Stomach (tissue), 9 donors: ENCODE data around the gene ITPRID2. TPM values are rescaled to one million over a fixed set of nuclear protein-coding genes. Genes with fewer than 3 reads are reported as not detected.

Experiments used
- DNase-seq, 2 donors: peaks; one replicate each; pipeline versions ENCODE4 v3.0.0 to v3.0.0-alpha.2; 2013 to 2019
- H3K27ac ChIP-seq, 5 donors: fragments of 200-600 bp in 4 of 5; sonication (generic) in 4 of 5; one replicate each; pipeline ENCODE4 v1.5.1; 2013 to 2019; ENCODE audit warnings: mild to moderate bottlenecking in 1 of 5, moderate library complexity in 1 of 5
- H3K27me3 ChIP-seq, 3 donors: fragments of 200-600 bp; sonication (generic); one replicate each; pipeline ENCODE4 v1.5.1; 2017 to 2019; ENCODE audit warnings: mixed run types in 1 of 3
- H3K36me3 ChIP-seq, 4 donors: fragments of 200-600 bp; sonication (generic); 1 replicate in 3 of 4; 2 replicates in 1 of 4; pipeline ENCODE4 v1.5.1; 2016 to 2019
- H3K4me1 ChIP-seq, 4 donors: fragments of 200-600 bp; sonication (generic); one replicate each; pipeline ENCODE4 v1.5.1; 2016 to 2019
- H3K4me3 ChIP-seq, 4 donors: fragments of 200-600 bp; sonication (generic) in 3 of 4; one replicate each; pipeline ENCODE4 v1.5.1; 2016 to 2019; ENCODE audit warnings: mild to moderate bottlenecking in 1 of 4
- H3K9me3 ChIP-seq, 4 donors: fragments of 200-600 bp; sonication (generic); one replicate each; pipeline ENCODE4 v1.5.1; 2016 to 2019
- CTCF ChIP-seq, 7 experiments: fragments of 450-650 bp in 4 of 7; fragments of 200-600 bp in 3 of 7; sonication (generic) in 3 of 7; IDR thresholded peaks; one replicate each; pipeline ENCODE4 v1.5.1; 2016 to 2019; ENCODE audit warnings: antibody characterized with exemption in 7 of 7, control low read depth in 2 of 7, mild to moderate bottlenecking in 1 of 7
- EP300 ChIP-seq: sonication (generic); formaldehyde crosslinking; IDR thresholded peaks from one replicate; pipeline ENCODE4 v1.6.1; 2017; ENCODE audit warnings: antibody characterized with exemption
- POLR2A ChIP-seq, 4 donors: fragments of 450-650 bp; IDR thresholded peaks; one replicate each; pipeline ENCODE4 v1.6.1; 2016; ENCODE audit warnings: antibody characterized with exemption in 4 of 4, control low read depth in 2 of 4, mild to moderate bottlenecking in 1 of 4, moderate library complexity in 1 of 4
- POLR2AphosphoS5 ChIP-seq, 3 donors: sonication (generic); formaldehyde crosslinking; IDR thresholded peaks; one replicate each; pipeline ENCODE4 v1.6.1; 2016; ENCODE audit warnings: antibody characterized with exemption in 3 of 3
- WGBS, 5 donors: extraction: QIAGEN DNeasy Blood & Tissue Kit in 3 of 5; methylation state at CpG; one replicate each; pipeline versions ENCODE4 v1.1.5 to v1.1.7; 2013 to 2018; 5-methylcytosine and 5-hydroxymethylcytosine counted together
- intact Hi-C: fragments of 100-400 bp; cut with DNase I; formaldehyde crosslinking; loops from one replicate; pipeline ENCODE4 v1.15.1; 2023; ENCODE audit warnings: low total_unique reads
- polyA plus RNA-seq, 3 donors: library from polyadenylated mRNA; stranded (reverse); fragments of 200-250 nt; gene quantifications; one replicate each; pipeline ENCODE4 v1.2.3, GENCODE V29; 2013
- total RNA-seq, 5 donors: library from RNA; depleted of rRNA; stranded (reverse); fragments of >200 nt; gene quantifications; one replicate each; pipeline versions ENCODE4 v1.1.0 to v1.2.3, GENCODE V29; 2014 to 2016
- donor health status: healthy with polysubstance abuse.
- donor health status: Bipolar disorder and iron deficiency.
- donor health status: healthy.

ITPRID2 gene
- total and polyA plus RNA-seq, 8 donors = 19.4 to 222 (median 102) TPM

GRCh38 chr2:181977661-181978350 is 86.3 kb downstream of the ITPRID2 start:
- no peak for TF ChIP-seq CTCF (IDR thresholded peaks at IDR 0.05)
- TF ChIP-seq EP300 = no peak
- TF ChIP-seq POLR2A (IDR thresholded peaks at IDR 0.05) = no peak
- TF ChIP-seq POLR2AphosphoS5 (IDR thresholded peaks at IDR 0.05) = no peak
- no peaks in the 10 kb centered on the region for H3K4me1 ChIP-seq
- no peaks in the 10 kb centered on the region for H3K9me3 ChIP-seq
- no peak for DNase-seq
- intact Hi-C loops = no loop called here
- H3K27me3 ChIP-seq = no peaks in the 10 kb centered on the region
- H3K27ac ChIP-seq = no peak overlapping the region
- H3K36me3 ChIP-seq = no peaks in the 10 kb centered on the region
- H3K4me3 ChIP-seq = no peak overlapping the region
- WGBS, 5 donors = 81 to 94% (median 85%) methylated on average over 5 of the region's 5 CpGs

GRCh38 chr2:181978351-181979150 is 87.0 kb downstream of the ITPRID2 start:
- WGBS, 5 donors = 71 to 87% (median 77%) methylated on average over 2 of the region's 2 CpGs
- no peaks in the 10 kb centered on the region for H3K4me1 ChIP-seq
- no peaks in the 10 kb centered on the region for H3K9me3 ChIP-seq
- no peaks in the 10 kb centered on the region for H3K27me3 ChIP-seq
- H3K36me3 ChIP-seq = no peaks in the 10 kb centered on the region
- DNase-seq = no peak
- no peak overlapping the region for H3K27ac ChIP-seq
- H3K4me3 ChIP-seq = no peak overlapping the region
- intact Hi-C loops = no loop called here
- TF ChIP-seq POLR2A (IDR thresholded peaks at IDR 0.05) (no peak), POLR2AphosphoS5 (IDR thresholded peaks at IDR 0.05) (no peak), CTCF (IDR thresholded peaks at IDR 0.05) (no peak), EP300 (no peak)

Other genes with a start within 250 kb of the ITPRID2 start
- gene CERKL, start 234.6 kb upstream of the ITPRID2 start, total RNA-seq = 1 to 10 TPM in 1 of 5 donors, not detected in 4; 1.3 TPM
- gene CERKL, start 234.6 kb upstream of the ITPRID2 start, polyA plus RNA-seq = under 1 TPM; 0.05 to 0.31 (median 0.25) TPM
- 1 to 10 TPM in 1 of 5 donors, under 1 TPM in 1, not detected in 3; 0.92 to 1.2 TPM for gene NEUROD1, start 211.2 kb upstream of the ITPRID2 start, total RNA-seq
- gene NEUROD1, start 211.2 kb upstream of the ITPRID2 start, polyA plus RNA-seq = 1 to 10 TPM in 2 of 3 donors, under 1 TPM in 1; 0.55 to 3.6 (median 1.4) TPM
- 1 to 10 TPM in 1 of 5 donors, not detected in 4; 4.0 TPM for gene PPP1R1C, start 94.1 kb downstream of the ITPRID2 start, total RNA-seq
- gene PPP1R1C, start 94.1 kb downstream of the ITPRID2 start, polyA plus RNA-seq = 10 to 100 TPM in 1 of 3 donors, 1 to 10 TPM in 2; 1.6 to 10.4 (median 3.7) TPM